ENCODE measurements around the gene PCP4L1. TPM values are rescaled to one million over a fixed set of nuclear protein-coding genes. Genes with fewer than 3 reads are reported as not detected.

PCP4L1 gene
- total and polyA plus RNA-seq, 5 donors from 2014 or later: 0.38 TPM; not detected in 4

DNA sequence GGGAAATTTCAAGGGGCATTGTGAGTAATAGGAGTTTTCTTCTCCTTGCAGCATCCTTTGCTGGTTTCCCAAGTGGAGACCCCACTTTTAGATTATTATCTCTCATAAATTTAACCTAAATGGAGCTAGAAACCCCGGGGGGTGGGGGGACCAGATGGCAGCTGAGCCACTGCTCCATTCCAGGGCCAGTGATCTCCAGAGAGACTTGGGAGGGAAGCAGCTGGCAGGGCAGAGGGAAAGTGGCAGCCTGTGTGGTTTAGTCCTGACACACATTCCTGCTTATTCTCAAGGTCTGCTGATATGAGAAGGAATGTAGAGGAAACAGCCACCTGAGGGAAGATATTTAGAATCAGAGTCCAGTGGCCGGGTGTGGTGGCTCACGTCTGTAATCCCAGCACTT is 16.3 kb downstream of the PCP4L1 start:
- H3K36me3 ChIP-seq (ENCODE audit: control insufficient read depth, insufficient read depth, low read length): no peaks in the 10 kb centered on the region
- Mint-ChIP-seq H3K27me3 (peaks cover 46% of the 10 kb centered on the region), H3K4me3 (no peak overlapping the region), H3K4me1 (no peaks in the 10 kb centered on the region), H3K9me3 (no peaks in the 10 kb centered on the region), H3K27ac (no peak overlapping the region), H3K36me3 (no peaks in the 10 kb centered on the region)
- no peaks in the 10 kb centered on the region for H3K9me3 ChIP-seq (ENCODE audit: control insufficient read depth in 2 of 2, low read length in 2 of 2)
- peaks cover 3% of the 10 kb centered on the region for H3K27me3 ChIP-seq (ENCODE audit: control insufficient read depth, insufficient read depth, low read length)
- H3K27ac ChIP-seq (ENCODE audit: insufficient read depth, low read length, poor library complexity, severe bottlenecking): no peak overlapping the region
- DNase-seq (no peak), ATAC-seq (ENCODE audit: low read depth in 2 of 2) (no peak)
- no peaks in the 10 kb centered on the region for H3K4me1 ChIP-seq (ENCODE audit: control insufficient read depth, insufficient read depth, low read length, poor library complexity, severe bottlenecking)
- no peak overlapping the region for H3K4me3 ChIP-seq (ENCODE audit: low read depth, low read length)

DNA sequence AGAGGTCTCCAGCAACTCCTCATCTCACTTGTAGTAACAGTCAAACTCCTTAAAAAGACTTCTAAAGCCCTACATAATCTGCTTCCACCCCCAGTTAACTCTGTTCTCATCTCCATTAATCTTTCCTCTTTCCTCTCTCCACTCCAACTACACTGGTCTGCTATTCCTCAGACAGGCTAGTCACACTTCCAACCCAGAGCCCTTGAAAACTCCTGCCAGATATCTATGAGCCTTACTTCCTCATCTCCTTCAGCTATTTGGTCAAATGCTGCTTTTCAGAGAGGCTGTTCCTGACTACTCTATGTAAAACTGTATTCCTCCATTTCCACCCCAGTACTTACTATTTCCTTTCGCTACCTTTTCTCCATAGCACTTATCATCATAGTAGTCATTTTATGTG is 24.4 kb downstream of the PCP4L1 start:
- Histone ChIP-seq H3K27ac (ENCODE audit: insufficient read depth, low read length, poor library complexity, severe bottlenecking) (no peak overlapping the region), H3K4me1 (ENCODE audit: control insufficient read depth, insufficient read depth, low read length, poor library complexity, severe bottlenecking) (no peaks in the 10 kb centered on the region), H3K4me3 (ENCODE audit: low read depth, low read length) (no peak overlapping the region), H3K9me3 (ENCODE audit: control insufficient read depth in 2 of 2, low read length in 2 of 2) (no peaks in the 10 kb centered on the region), H3K36me3 (ENCODE audit: control insufficient read depth, insufficient read depth, low read length) (no peaks in the 10 kb centered on the region), H3K27me3 (ENCODE audit: control insufficient read depth, insufficient read depth, low read length) (no peaks in the 10 kb centered on the region)
- no peak overlapping the region for H3K4me3 Mint-ChIP-seq
- H3K36me3 Mint-ChIP-seq: peaks cover 19% of the 10 kb centered on the region
- DNase-seq (no peak), ATAC-seq (ENCODE audit: low read depth in 2 of 2) (no peak)
- peaks cover 35% of the 10 kb centered on the region for H3K27me3 Mint-ChIP-seq
- peaks cover 0 to 3% (median 0%) of the 10 kb centered on the region in 4 donors for H3K4me1 Mint-ChIP-seq
- H3K9me3 Mint-ChIP-seq: no peaks in the 10 kb centered on the region
- H3K27ac Mint-ChIP-seq: no peak overlapping the region

DNA sequence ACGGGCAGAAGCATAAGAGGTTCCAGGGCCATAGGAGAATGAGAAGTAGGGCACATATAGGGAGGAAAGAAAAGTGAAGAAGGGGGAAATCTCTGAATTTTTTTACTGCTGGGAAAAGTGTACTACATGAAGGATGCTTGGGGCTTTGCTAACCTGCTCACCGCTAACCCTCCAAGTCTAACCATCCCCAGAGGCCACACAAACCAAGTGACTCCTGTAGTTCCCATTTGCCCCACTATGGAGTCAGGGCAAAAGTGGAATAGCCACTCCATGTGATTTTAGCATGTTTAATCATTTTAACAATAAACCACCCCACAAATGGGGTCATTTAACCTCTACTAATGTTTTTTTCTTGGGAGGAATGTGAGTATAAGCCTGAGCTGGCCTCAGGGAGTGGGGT is 26.6 kb downstream of the PCP4L1 start:
- peaks cover 25% of the 10 kb centered on the region for H3K27me3 Mint-ChIP-seq
- no peaks in the 10 kb centered on the region for H3K9me3 ChIP-seq (ENCODE audit: control insufficient read depth in 2 of 2, low read length in 2 of 2)
- peaks cover 0 to under 1% (median 0%) of the 10 kb centered on the region in 7 donors for H3K9me3 Mint-ChIP-seq
- no peaks in the 10 kb centered on the region for H3K4me1 ChIP-seq (ENCODE audit: control insufficient read depth, insufficient read depth, low read length, poor library complexity, severe bottlenecking)
- H3K36me3 Mint-ChIP-seq: peaks cover 17% of the 10 kb centered on the region
- H3K4me3 Mint-ChIP-seq: no peak overlapping the region
- no peaks in the 10 kb centered on the region for H3K27me3 ChIP-seq (ENCODE audit: control insufficient read depth, insufficient read depth, low read length)
- no peak for DNase-seq
- ATAC-seq (ENCODE audit: low read depth in 2 of 2): no peak
- no peak overlapping the region for H3K4me3 ChIP-seq (ENCODE audit: low read depth, low read length)
- H3K27ac ChIP-seq (ENCODE audit: insufficient read depth, low read length, poor library complexity, severe bottlenecking): no peak overlapping the region
- H3K36me3 ChIP-seq (ENCODE audit: control insufficient read depth, insufficient read depth, low read length): no peaks in the 10 kb centered on the region
- peaks cover 0 to 3% (median 0%) of the 10 kb centered on the region in 4 donors for H3K4me1 Mint-ChIP-seq
- H3K27ac Mint-ChIP-seq: no peak overlapping the region

DNA sequence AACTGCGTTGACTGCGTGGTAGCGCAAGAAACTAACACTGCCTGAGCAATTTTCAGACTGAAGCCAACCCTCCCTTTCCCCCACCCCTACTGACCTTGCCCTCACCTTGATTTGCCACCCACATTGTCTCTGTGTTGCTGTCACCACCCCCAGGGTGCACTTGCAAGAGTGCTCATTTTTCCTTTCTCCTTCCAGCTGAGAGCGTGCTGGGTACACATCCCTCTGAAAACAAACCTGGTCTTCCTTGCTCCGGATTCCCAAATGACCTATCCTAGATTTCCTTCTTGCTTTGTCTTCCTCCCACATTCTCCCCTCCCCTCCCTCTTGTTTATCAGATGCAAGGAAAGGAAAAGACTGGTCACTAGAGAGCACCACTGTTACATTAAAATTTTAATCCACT is 27.0 kb downstream of the PCP4L1 start:
- H3K4me3 ChIP-seq (ENCODE audit: low read depth, low read length): no peak overlapping the region
- ATAC-seq (ENCODE audit: low read depth in 2 of 2): no peak
- H3K9me3 Mint-ChIP-seq: peaks cover 0 to 2% (median 0%) of the 10 kb centered on the region in 7 donors
- H3K4me1 ChIP-seq (ENCODE audit: control insufficient read depth, insufficient read depth, low read length, poor library complexity, severe bottlenecking): no peaks in the 10 kb centered on the region
- peaks cover 25% of the 10 kb centered on the region for H3K27me3 Mint-ChIP-seq
- H3K27ac Mint-ChIP-seq: no peak overlapping the region
- no peak for DNase-seq
- no peak overlapping the region for H3K27ac ChIP-seq (ENCODE audit: insufficient read depth, low read length, poor library complexity, severe bottlenecking)
- no peak overlapping the region for H3K4me3 Mint-ChIP-seq
- H3K36me3 Mint-ChIP-seq: peaks cover 13% of the 10 kb centered on the region
- H3K27me3 ChIP-seq (ENCODE audit: control insufficient read depth, insufficient read depth, low read length): no peaks in the 10 kb centered on the region
- H3K4me1 Mint-ChIP-seq: peaks cover 0 to 3% (median 0%) of the 10 kb centered on the region in 4 donors
- H3K36me3 ChIP-seq (ENCODE audit: control insufficient read depth, insufficient read depth, low read length): no peaks in the 10 kb centered on the region
- no peaks in the 10 kb centered on the region for H3K9me3 ChIP-seq (ENCODE audit: control insufficient read depth in 2 of 2, low read length in 2 of 2)

DNA sequence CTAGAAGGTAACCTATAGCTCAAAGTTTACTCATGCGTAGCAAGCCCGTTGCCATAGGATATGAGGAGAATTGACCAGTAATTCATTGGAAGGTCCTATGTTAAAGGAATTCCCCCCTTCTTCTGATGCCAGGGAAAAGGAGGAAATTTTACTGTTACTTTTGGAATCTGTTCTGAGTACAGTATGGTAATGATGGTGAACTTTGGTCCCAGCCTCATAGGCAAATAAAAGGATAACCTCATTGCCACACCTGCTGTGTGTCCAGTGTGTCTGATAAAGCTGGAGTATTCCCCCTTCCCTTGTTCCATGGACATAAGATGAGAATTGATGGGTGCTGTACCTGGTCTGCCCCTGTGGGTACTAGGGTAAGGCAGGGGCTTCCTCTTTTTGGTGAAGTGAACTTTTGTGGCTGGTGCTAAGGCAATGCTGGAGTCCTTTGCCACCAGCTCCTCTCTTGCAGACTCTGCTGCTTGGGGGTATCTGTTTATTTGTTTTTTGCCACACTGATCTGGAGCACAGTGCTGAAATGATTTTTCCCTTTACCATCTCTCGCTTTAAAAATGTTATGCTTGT is 29.0 kb downstream of the PCP4L1 start:
- H3K27ac ChIP-seq (ENCODE audit: insufficient read depth, low read length, poor library complexity, severe bottlenecking): no peak overlapping the region
- peaks cover 0 to 2% (median 0%) of the 10 kb centered on the region in 7 donors for H3K9me3 Mint-ChIP-seq
- no peaks in the 10 kb centered on the region for H3K36me3 ChIP-seq (ENCODE audit: control insufficient read depth, insufficient read depth, low read length)
- no peak overlapping the region for H3K4me3 ChIP-seq (ENCODE audit: low read depth, low read length)
- no peaks in the 10 kb centered on the region for H3K27me3 ChIP-seq (ENCODE audit: control insufficient read depth, insufficient read depth, low read length)
- peaks cover 25% of the 10 kb centered on the region for H3K27me3 Mint-ChIP-seq
- H3K27ac Mint-ChIP-seq: no peak overlapping the region
- H3K4me3 Mint-ChIP-seq: no peak overlapping the region
- no peak for ATAC-seq (ENCODE audit: low read depth in 2 of 2)
- no peak for DNase-seq
- no peaks in the 10 kb centered on the region for H3K4me1 ChIP-seq (ENCODE audit: control insufficient read depth, insufficient read depth, low read length, poor library complexity, severe bottlenecking)
- H3K4me1 Mint-ChIP-seq: peaks cover 0 to 4% (median 3%) of the 10 kb centered on the region in 4 donors
- peaks cover 20% of the 10 kb centered on the region for H3K36me3 Mint-ChIP-seq
- H3K9me3 ChIP-seq (ENCODE audit: control insufficient read depth in 2 of 2, low read length in 2 of 2): no peaks in the 10 kb centered on the region

DNA sequence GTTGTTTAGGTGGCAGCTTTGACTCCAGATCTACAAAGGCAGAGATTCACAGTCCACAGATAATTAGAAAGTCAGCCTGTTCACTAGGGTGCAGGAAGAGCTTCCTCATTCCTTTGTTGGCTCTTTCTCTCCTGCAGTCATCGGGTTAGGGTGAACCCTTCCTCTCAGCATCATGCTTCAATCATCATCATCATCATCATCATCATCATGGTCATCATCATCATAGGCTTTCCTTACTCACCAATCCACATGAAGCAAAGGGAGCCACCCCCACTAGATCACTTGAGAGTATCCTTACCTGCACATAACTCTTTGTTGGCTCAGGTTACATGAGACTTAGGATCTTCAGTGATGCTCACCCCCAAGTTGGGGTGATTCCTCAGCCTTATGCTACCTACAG is 32.2 kb downstream of the PCP4L1 start:
- Mint-ChIP-seq H3K27me3 (peaks cover 5% of the 10 kb centered on the region), H3K9me3 (peaks cover 0 to 2% (median 0%) of the 10 kb centered on the region in 7 donors), H3K27ac (no peak overlapping the region)

DNA sequence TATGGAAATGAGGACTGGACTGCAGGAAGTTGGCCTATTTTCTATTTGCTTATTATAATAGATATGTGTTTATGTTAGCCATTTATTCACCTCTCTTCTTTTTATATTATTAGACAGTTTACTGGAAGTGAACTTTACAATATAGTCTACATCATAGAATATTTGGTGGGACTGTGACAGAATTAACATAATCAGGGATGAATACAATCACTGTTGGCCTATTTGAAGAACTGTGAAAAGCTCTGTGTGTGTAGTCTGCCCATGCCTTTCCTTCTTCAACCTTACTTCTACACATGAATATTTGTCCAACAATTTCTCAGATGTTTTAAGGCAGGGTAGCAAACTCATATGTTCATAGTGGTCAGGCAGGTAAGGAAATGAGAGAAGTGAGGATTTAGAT is 38.9 kb downstream of the PCP4L1 start:
- H3K4me1 Mint-ChIP-seq: peaks cover 2 to 15% (median 7%) of the 10 kb centered on the region in 4 donors
- peak overlapping the region in 1 of 3 donors; percentile 23 for H3K27ac Mint-ChIP-seq
- peaks cover 4% of the 10 kb centered on the region for H3K27me3 Mint-ChIP-seq
- Histone ChIP-seq H3K4me3 (ENCODE audit: low read depth, low read length) (no peak overlapping the region), H3K27ac (ENCODE audit: insufficient read depth, low read length, poor library complexity, severe bottlenecking) (no peak overlapping the region), H3K36me3 (ENCODE audit: control insufficient read depth, insufficient read depth, low read length) (no peaks in the 10 kb centered on the region), H3K9me3 (ENCODE audit: control insufficient read depth in 2 of 2, low read length in 2 of 2) (no peaks in the 10 kb centered on the region), H3K27me3 (ENCODE audit: control insufficient read depth, insufficient read depth, low read length) (no peaks in the 10 kb centered on the region), H3K4me1 (ENCODE audit: control insufficient read depth, insufficient read depth, low read length, poor library complexity, severe bottlenecking) (no peaks in the 10 kb centered on the region)
- H3K36me3 Mint-ChIP-seq: peaks cover 8% of the 10 kb centered on the region
- no peak for DNase-seq
- ATAC-seq (ENCODE audit: low read depth in 2 of 2): no peak
- H3K4me3 Mint-ChIP-seq: no peak overlapping the region
- H3K9me3 Mint-ChIP-seq: no peaks in the 10 kb centered on the region

More for the DNA sequence above, 32.2 kb downstream of the PCP4L1 start:
- H3K4me3 Mint-ChIP-seq: no peak overlapping the region
- no peak overlapping the region for H3K4me3 ChIP-seq (ENCODE audit: low read depth, low read length)
- ATAC-seq (ENCODE audit: low read depth in 2 of 2) (no peak), DNase-seq (no peak)
- H3K36me3 Mint-ChIP-seq: peaks cover 8% of the 10 kb centered on the region
- H3K4me1 Mint-ChIP-seq: peaks cover 0 to 4% (median 3%) of the 10 kb centered on the region in 4 donors
- H3K9me3 ChIP-seq (ENCODE audit: control insufficient read depth in 2 of 2, low read length in 2 of 2): no peaks in the 10 kb centered on the region
- no peaks in the 10 kb centered on the region for H3K4me1 ChIP-seq (ENCODE audit: control insufficient read depth, insufficient read depth, low read length, poor library complexity, severe bottlenecking)
- no peaks in the 10 kb centered on the region for H3K36me3 ChIP-seq (ENCODE audit: control insufficient read depth, insufficient read depth, low read length)
- H3K27me3 ChIP-seq (ENCODE audit: control insufficient read depth, insufficient read depth, low read length): no peaks in the 10 kb centered on the region
- H3K27ac ChIP-seq (ENCODE audit: insufficient read depth, low read length, poor library complexity, severe bottlenecking): no peak overlapping the region

DNA sequence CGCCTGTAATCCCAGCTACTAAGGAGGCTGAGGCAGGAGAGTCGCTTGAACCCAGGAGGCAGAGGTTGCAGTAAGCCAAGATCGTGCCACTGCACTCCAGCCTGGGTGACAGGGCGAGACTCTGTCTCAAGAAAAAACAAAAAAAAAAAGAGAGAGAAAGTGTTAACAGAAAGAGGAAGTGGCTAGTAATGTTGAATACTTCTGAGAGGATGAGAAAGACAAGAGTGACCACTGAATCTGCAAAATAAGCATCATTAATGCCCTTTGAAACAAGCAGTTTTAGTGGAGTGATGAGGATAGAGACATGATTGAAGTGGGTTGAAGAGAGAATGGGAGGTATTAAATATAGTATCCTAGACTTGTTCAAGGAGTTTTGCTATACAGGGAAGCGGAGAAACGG is 39.6 kb downstream of the PCP4L1 start:
- Histone ChIP-seq H3K27ac (ENCODE audit: insufficient read depth, low read length, poor library complexity, severe bottlenecking) (no peak overlapping the region), H3K36me3 (ENCODE audit: control insufficient read depth, insufficient read depth, low read length) (peaks cover 3% of the 10 kb centered on the region), H3K4me3 (ENCODE audit: low read depth, low read length) (no peak overlapping the region), H3K9me3 (ENCODE audit: control insufficient read depth in 2 of 2, low read length in 2 of 2) (no peaks in the 10 kb centered on the region), H3K27me3 (ENCODE audit: control insufficient read depth, insufficient read depth, low read length) (no peaks in the 10 kb centered on the region), H3K4me1 (ENCODE audit: control insufficient read depth, insufficient read depth, low read length, poor library complexity, severe bottlenecking) (no peaks in the 10 kb centered on the region)
- peaks cover 8% of the 10 kb centered on the region for H3K36me3 Mint-ChIP-seq
- peak overlapping the region in 1 of 4 donors; percentile 60 for H3K4me3 Mint-ChIP-seq
- no peaks in the 10 kb centered on the region for H3K9me3 Mint-ChIP-seq
- H3K27me3 Mint-ChIP-seq: peaks cover 4% of the 10 kb centered on the region
- H3K27ac Mint-ChIP-seq: no peak overlapping the region
- DNase-seq (no peak), ATAC-seq (ENCODE audit: low read depth in 2 of 2) (no peak)
- peaks cover 7 to 15% (median 11%) of the 10 kb centered on the region in 4 donors for H3K4me1 Mint-ChIP-seq

All from CD4-positive, CD25-positive, alpha-beta regulatory T cell (primary cell).